Measurements from ENCODE around the gene GPR162.

DNA sequence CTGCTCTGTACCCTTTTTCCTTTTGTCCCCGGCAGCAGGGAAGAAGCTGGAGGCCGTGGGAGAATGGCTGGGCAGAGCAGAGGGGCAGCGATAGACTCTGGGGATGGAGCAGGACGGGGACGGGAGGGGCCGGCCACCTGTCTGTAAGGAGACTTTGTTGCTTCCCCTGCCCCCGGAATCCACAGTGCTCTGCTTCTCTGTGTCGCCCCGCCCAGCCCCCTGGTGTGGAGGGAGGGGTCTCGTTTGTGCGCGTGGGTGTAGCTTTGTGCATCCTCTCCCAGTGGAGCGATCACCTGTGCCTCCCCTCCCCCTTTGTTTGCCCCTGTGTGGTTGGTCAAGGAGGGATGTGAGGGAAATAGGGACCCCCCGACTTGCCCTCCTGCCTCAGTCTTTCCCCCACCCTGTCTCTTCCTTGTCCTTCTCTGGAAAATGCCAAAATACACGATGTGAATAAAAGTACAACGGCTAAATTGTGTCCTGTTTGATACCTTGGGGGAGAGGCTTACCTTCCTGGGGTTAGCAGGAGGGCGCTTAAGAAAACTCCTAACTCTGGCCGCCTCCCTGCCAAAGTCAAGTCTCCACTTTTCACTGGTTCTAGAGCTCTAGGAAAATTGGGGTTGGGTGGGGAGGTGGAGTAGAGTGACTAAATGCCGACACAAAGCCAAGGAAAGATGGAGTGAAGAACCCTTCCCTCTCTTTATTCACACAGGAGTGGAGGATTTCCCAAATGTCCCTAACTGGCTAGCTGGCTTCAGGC, 44.7 kb downstream of the GPR162 start:
- TF ChIP-seq CTCF (IDR thresholded peaks at IDR 0.05), result no peak
- TF ChIP-seq POLR2A (IDR thresholded peaks at IDR 0.05), result no peak

Measured in heart left ventricle (tissue), 13 donors.